Spleen (tissue), 11 donors: ENCODE measurements around the gene MYNN. TPM values are rescaled to one million over a fixed set of nuclear protein-coding genes. Genes with fewer than 3 reads are reported as not detected.
A peak's percentile ranks its signal among the peaks of the same experiment; 100 is the strongest.

Experiments used
- DNase-seq: peaks from one replicate; pipeline ENCODE4 v3.0.0-alpha.2; 2020
- H3K27ac ChIP-seq, 8 donors: fragments of 200-600 bp; sonication (generic) in 7 of 8; 1 replicate in 4 of 8; 2 replicates in 4 of 8; pipeline versions ENCODE4 v1.5.0 to v1.8.0; 2016 to 2021; ENCODE audit warnings: inconsistent platforms in 4 of 8, mild to moderate bottlenecking in 4 of 8, moderate library complexity in 1 of 8
- H3K27me3 ChIP-seq, 7 donors: fragments of 200-600 bp; sonication (generic) in 6 of 7; replicated peaks in 1 of 7; 1 replicate in 4 of 7; 2 replicates in 3 of 7; pipeline versions ENCODE4 v1.5.0 to v1.8.0; 2016 to 2021; ENCODE audit warnings: inconsistent platforms in 3 of 7, mild to moderate bottlenecking in 1 of 7
- H3K36me3 ChIP-seq, 6 donors: fragments of 200-600 bp; sonication (generic) in 5 of 6; 1 replicate in 4 of 6; 2 replicates in 2 of 6; pipeline versions ENCODE4 v1.5.0 to v1.8.0; 2016 to 2021; ENCODE audit warnings: inconsistent platforms in 2 of 6
- H3K4me1 ChIP-seq, 6 donors: fragments of 200-600 bp; sonication (generic) in 5 of 6; 1 replicate in 3 of 6; 2 replicates in 3 of 6; pipeline versions ENCODE4 v1.5.0 to v1.8.0; 2016 to 2021; ENCODE audit warnings: inconsistent platforms in 3 of 6
- H3K4me3 ChIP-seq, 8 donors: fragments of 200-600 bp; sonication (generic) in 7 of 8; 1 replicate in 4 of 8; 2 replicates in 4 of 8; pipeline versions ENCODE4 v1.5.0 to v1.8.0; 2016 to 2021; ENCODE audit warnings: inconsistent platforms in 4 of 8, mild to moderate bottlenecking in 4 of 8, moderate library complexity in 2 of 8
- H3K9me3 ChIP-seq, 8 donors: fragments of 200-600 bp; sonication (generic) in 7 of 8; 1 replicate in 4 of 8; 2 replicates in 4 of 8; pipeline versions ENCODE4 v1.5.0 to v1.8.0; 2016 to 2021; ENCODE audit warnings: inconsistent platforms in 4 of 8
- CTCF ChIP-seq, 11 experiments: fragments of 200-600 bp in 7 of 11; fragments of 450-650 bp in 4 of 11; sonication (generic) in 4 of 11; IDR thresholded peaks in 8 of 11; conservative IDR thresholded peaks in 3 of 11; 1 replicate in 7 of 11; 2 replicates in 4 of 11; pipeline versions ENCODE4 v1.4.0 to v1.8.0; 2016 to 2021; ENCODE audit warnings: antibody characterized with exemption in 11 of 11, inconsistent platforms in 4 of 11, mild to moderate bottlenecking in 1 of 11
- POLR2A ChIP-seq, 3 donors: fragments of 450-650 bp; IDR thresholded peaks; one replicate each; pipeline ENCODE4 v1.5.1; 2017; ENCODE audit warnings: antibody characterized with exemption in 3 of 3, mild to moderate bottlenecking in 1 of 3
- POLR2AphosphoS5 ChIP-seq, 3 donors: sonication (generic); formaldehyde crosslinking; IDR thresholded peaks; one replicate each; pipeline ENCODE4 v1.5.1; 2017; ENCODE audit warnings: antibody characterized with exemption in 3 of 3
- WGBS, 5 donors: extraction: QIAGEN DNeasy Blood & Tissue Kit in 3 of 5; methylation state at CpG; one replicate each; pipeline versions ENCODE4 v1.1.5 to v1.1.7; 2013 to 2018; 5-methylcytosine and 5-hydroxymethylcytosine counted together
- intact Hi-C: fragments of 100-400 bp; cut with DNase I; formaldehyde crosslinking; loops from one replicate; pipeline ENCODE4 v1.15.0; 2023; ENCODE audit warnings: low total_unique reads
- polyA plus RNA-seq, 3 donors: library from polyadenylated mRNA; stranded (reverse); fragments of 200-250 nt; gene quantifications; one replicate each; pipeline ENCODE4 v1.2.1, GENCODE V29; 2013
- total RNA-seq, 7 donors: library from RNA; depleted of rRNA in 3 of 7; stranded (reverse); fragments of >200 nt in 3 of 7; fragmentation: NEBNext Ultra II Directional in 4 of 7; extraction: Animal tissue kit (Norgen Biotek cat#: 25700) in 4 of 7; gene quantifications; one replicate each; pipeline versions ENCODE4 v1.1.0 to v1.2.1, GENCODE V29; 2016 to 2021
- donor health status: healthy with polysubstance abuse.
- donor health status: DM: no; HTN: no; CAD: no; lungs with moderate emphysema.
- donor health status: DM: no; HTN: no; CAD: no.
- donor health status: Bipolar disorder and iron deficiency.
- donor health status: healthy.
- donor health status: DM: no; HTN: no; CAD: no.
- donor health status: DM: yes; HTN: yes; CAD: no.

Gene MYNN
- total and polyA plus RNA-seq, 10 donors = 8.3 to 21.8 (median 16.0) TPM

GRCh38 chr3:169774186-169774585, 990 bp downstream of the MYNN start:
- H3K27ac ChIP-seq = peak overlapping the region in 6 of 8 donors; percentile 10 to 100 (median 99)
- no peaks in the 10 kb centered on the region for H3K27me3 ChIP-seq
- intact Hi-C loops = loop anchor here (10.0 kb wide), 1 partner anchor 401 kb away; no protein-coding TSS in a partner anchor
- H3K4me3 ChIP-seq = peak overlapping the region; percentile 59 to 93 (median 88)
- TF ChIP-seq POLR2A (IDR thresholded peaks at IDR 0.05) (no peak), CTCF (IDR thresholded peaks at IDR 0.05 in 8 of 11, conservative IDR thresholded peaks at IDR 0.05 in 3 of 11) (no peak), POLR2AphosphoS5 (IDR thresholded peaks at IDR 0.05) (no peak)
- peaks cover 23 to 70% (median 45%) of the 10 kb centered on the region in 6 donors for H3K4me1 ChIP-seq
- no peak for DNase-seq
- peaks cover 0 to 51% (median 36%) of the 10 kb centered on the region in 6 donors for H3K36me3 ChIP-seq
- no peaks in the 10 kb centered on the region for H3K9me3 ChIP-seq
- WGBS, 5 donors = 53 to 72% (median 65%) methylated on average over 5 of the region's 5 CpGs

GRCh38 chr3:169777822-169778221, 4.6 kb downstream of the MYNN start:
- intact Hi-C loops = loop anchor here (10.0 kb wide), 1 partner anchor 397 kb away; no protein-coding TSS in a partner anchor
- TF ChIP-seq CTCF (IDR thresholded peaks at IDR 0.05 in 8 of 11, conservative IDR thresholded peaks at IDR 0.05 in 3 of 11) (no peak), POLR2AphosphoS5 (IDR thresholded peaks at IDR 0.05) (no peak)
- H3K9me3 ChIP-seq = no peaks in the 10 kb centered on the region

GRCh38 chr3:169780742-169781141, 7.5 kb downstream of the MYNN start:
- Histone ChIP-seq H3K4me1 (peaks cover 4 to 65% (median 24%) of the 10 kb centered on the region in 6 donors), H3K27me3 (no peaks in the 10 kb centered on the region), H3K36me3 (peaks cover 0 to 100% (median 84%) of the 10 kb centered on the region in 6 donors), H3K4me3 (no peak overlapping the region), H3K27ac (no peak overlapping the region), H3K9me3 (no peaks in the 10 kb centered on the region)
- 20 to 41% (median 24%) methylated on average over 2 of the region's 2 CpGs for WGBS, 5 donors
- intact Hi-C loops = no loop called here
- TF ChIP-seq POLR2AphosphoS5 (IDR thresholded peaks at IDR 0.05) (no peak), CTCF (IDR thresholded peaks at IDR 0.05 in 8 of 11, conservative IDR thresholded peaks at IDR 0.05 in 3 of 11) (no peak), POLR2A (IDR thresholded peaks at IDR 0.05) (no peak)
- no peak for DNase-seq

More at GRCh38 chr3:169777822-169778221, 4.6 kb downstream of the MYNN start:
- 66 to 88% (median 84%) methylated on average over 4 of the region's 4 CpGs for WGBS, 5 donors
- Histone ChIP-seq H3K27ac (no peak overlapping the region), H3K4me1 (peaks cover 23 to 89% (median 44%) of the 10 kb centered on the region in 6 donors), H3K27me3 (no peaks in the 10 kb centered on the region), H3K36me3 (peaks cover 0 to 87% (median 70%) of the 10 kb centered on the region in 6 donors), H3K4me3 (no peak overlapping the region)
- no peak for DNase-seq

GRCh38 chr3:169781209-169781855, 8.1 kb downstream of the MYNN start:
- DNase-seq = no peak
- TF ChIP-seq POLR2AphosphoS5 (IDR thresholded peaks at IDR 0.05) (no peak), CTCF (IDR thresholded peaks at IDR 0.05 in 8 of 11, conservative IDR thresholded peaks at IDR 0.05 in 3 of 11) (no peak), POLR2A (IDR thresholded peaks at IDR 0.05) (no peak)
- Histone ChIP-seq H3K4me3 (no peak overlapping the region), H3K4me1 (peaks cover 0 to 59% (median 18%) of the 10 kb centered on the region in 6 donors), H3K27me3 (no peaks in the 10 kb centered on the region), H3K36me3 (peaks cover 0 to 100% (median 84%) of the 10 kb centered on the region in 6 donors), H3K27ac (no peak overlapping the region), H3K9me3 (no peaks in the 10 kb centered on the region)
- intact Hi-C loops = no loop called here
- WGBS, 5 donors = 84 to 92% (median 88%) methylated on average over 4 of the region's 4 CpGs
